ENCODE results near the gene F2.

F2 gene

DNA sequence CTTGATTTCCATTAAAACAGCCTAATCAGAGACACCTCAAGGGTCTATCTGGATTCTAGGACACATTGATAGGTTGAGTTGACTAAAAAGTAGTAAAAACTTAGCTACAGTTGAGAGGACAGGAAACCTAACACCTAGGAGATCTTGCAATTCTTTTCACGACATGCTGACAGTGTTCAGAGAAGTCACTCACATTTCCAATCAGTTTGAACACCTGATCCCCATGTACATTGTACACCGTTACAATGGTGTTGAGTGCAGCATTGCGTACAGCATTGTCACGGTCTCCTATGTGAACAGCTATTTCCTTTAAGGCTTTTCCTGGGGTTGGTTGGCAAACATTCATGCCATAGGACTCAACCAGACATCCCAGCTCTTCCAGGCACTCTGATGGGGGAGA, 42.8 kb downstream of the F2 start:
- Histone ChIP-seq H3K36me3 (ENCODE audit: control insufficient read depth, low read depth, low read length) (peaks cover 77% of the 10 kb centered on the region), H3K9ac (ENCODE audit: low read length) (no peak overlapping the region)

DNA sequence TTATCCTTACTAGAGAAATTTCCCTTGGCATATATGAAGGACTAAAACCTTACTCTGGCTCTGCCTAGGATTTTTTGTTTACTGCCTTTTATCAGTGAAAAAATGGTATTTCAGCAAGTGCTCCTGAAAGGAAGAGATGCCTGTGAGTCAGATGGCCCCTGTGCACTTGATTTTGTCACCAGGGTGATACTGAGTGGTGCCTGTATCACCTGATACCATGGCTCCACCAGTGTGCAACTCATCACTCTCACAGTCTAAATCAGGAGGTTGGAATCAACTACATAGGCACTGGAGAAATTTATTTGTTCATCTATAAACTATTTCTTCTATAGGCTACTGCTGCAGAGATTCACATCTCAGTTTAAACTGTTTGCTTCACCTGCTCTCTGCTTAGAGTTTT, 43.2 kb downstream of the F2 start:
- H3K36me3 ChIP-seq (ENCODE audit: control insufficient read depth, low read depth, low read length) = peaks cover 75% of the 10 kb centered on the region
- H3K4me1 ChIP-seq (ENCODE audit: control insufficient read depth, low read depth, low read length) = peaks cover 9% of the 10 kb centered on the region
- H3K27me3 ChIP-seq (ENCODE audit: control insufficient read depth, insufficient read depth, low read length) = no peaks in the 10 kb centered on the region
- H3K27ac ChIP-seq (ENCODE audit: low read length) = no peak overlapping the region
- H3K9ac ChIP-seq (ENCODE audit: low read length) = no peak overlapping the region
- no peak overlapping the region for H3K4me3 ChIP-seq (ENCODE audit: low read length)
- no peaks in the 10 kb centered on the region for H3K9me3 ChIP-seq (ENCODE audit: control insufficient read depth, low read depth, low read length)

More for the DNA sequence above, 42.8 kb downstream of the F2 start:
- H3K27me3 ChIP-seq (ENCODE audit: control insufficient read depth, insufficient read depth, low read length) = no peaks in the 10 kb centered on the region
- H3K4me3 ChIP-seq (ENCODE audit: low read length) = no peak overlapping the region
- H3K9me3 ChIP-seq (ENCODE audit: control insufficient read depth, low read depth, low read length) = no peaks in the 10 kb centered on the region
- no peak overlapping the region for H3K27ac ChIP-seq (ENCODE audit: low read length)
- H3K4me1 ChIP-seq (ENCODE audit: control insufficient read depth, low read depth, low read length) = peaks cover 9% of the 10 kb centered on the region

DNA sequence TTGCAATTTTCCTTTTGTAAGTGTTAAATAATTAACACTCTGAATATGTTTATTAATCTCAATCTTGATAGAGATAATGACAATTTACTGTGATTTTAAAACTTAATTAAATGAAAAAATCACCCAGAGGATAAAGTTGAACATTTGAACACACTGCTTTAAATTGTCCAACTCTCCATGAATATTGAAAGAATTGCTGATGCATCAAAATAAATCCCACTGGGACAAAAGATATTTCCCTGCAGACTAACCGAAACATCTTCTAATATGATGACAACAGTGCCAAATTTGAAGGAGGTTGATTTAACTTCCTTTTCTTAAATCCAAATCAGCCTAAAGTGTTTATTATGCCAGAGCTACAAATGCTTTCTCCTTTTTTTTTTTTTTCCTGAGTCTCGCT, 47.6 kb downstream of the F2 start:
- Histone ChIP-seq H3K27me3 (ENCODE audit: control insufficient read depth, insufficient read depth, low read length) (no peaks in the 10 kb centered on the region), H3K9ac (ENCODE audit: low read length) (no peak overlapping the region), H3K4me3 (ENCODE audit: low read length) (no peak overlapping the region), H3K27ac (ENCODE audit: low read length) (no peak overlapping the region), H3K36me3 (ENCODE audit: control insufficient read depth, low read depth, low read length) (peaks cover 74% of the 10 kb centered on the region), H3K9me3 (ENCODE audit: control insufficient read depth, low read depth, low read length) (no peaks in the 10 kb centered on the region), H3K4me1 (ENCODE audit: control insufficient read depth, low read depth, low read length) (peaks cover 9% of the 10 kb centered on the region)

DNA sequence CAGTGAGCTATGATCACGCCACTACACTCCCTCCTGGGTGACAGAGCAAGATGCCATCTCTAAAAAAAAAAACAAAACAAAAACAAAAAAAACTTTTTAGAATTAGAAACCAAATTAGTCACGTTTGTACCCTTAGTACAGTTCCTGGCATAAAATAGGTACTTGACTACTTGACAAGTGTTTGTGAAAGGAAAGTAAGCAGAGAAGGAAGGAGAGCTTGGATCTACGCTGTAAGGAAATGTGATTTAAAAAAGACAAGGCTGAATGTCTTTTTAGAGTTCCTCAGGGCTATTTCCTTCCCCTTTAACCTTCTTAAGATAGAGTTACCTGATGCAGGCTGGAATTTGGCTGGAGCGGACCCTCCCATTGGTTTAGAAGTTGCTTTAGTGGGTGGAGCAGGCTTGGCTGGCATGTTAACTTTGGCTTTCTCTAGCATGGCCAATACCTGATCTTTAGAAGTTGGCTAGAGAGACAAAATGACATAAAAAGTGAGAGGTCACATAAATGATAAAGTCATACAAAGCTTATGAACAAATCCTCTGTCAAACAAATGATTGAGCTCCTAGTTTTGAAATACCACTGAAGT, 50.7 kb downstream of the F2 start:
- H3K9ac ChIP-seq (ENCODE audit: low read length) = no peak overlapping the region
- peaks cover 56% of the 10 kb centered on the region for H3K36me3 ChIP-seq (ENCODE audit: control insufficient read depth, low read depth, low read length)
- H3K4me1 ChIP-seq (ENCODE audit: control insufficient read depth, low read depth, low read length) = peaks cover 9% of the 10 kb centered on the region
- no peak overlapping the region for H3K4me3 ChIP-seq (ENCODE audit: low read length)
- H3K27me3 ChIP-seq (ENCODE audit: control insufficient read depth, insufficient read depth, low read length) = no peaks in the 10 kb centered on the region
- no peak overlapping the region for H3K27ac ChIP-seq (ENCODE audit: low read length)
- no peaks in the 10 kb centered on the region for H3K9me3 ChIP-seq (ENCODE audit: control insufficient read depth, low read depth, low read length)

DNA sequence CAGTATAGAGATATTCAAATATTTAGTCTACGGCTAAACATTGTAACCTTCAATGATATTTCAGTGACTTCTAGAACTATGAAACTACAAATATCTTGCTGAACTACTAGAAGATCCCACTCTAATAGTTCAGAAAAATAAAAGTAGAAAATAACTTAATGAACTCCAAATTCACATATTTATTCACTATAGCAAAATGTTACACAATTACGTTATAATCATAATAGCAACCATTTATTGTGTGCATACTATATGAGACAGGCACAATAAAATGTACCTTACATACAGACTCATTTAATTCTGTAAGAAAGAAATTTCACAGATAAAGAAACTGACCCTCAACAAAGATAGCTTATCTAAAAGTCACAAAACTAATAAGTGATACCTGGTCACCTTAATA, 57.9 kb downstream of the F2 start:
- H3K27ac ChIP-seq (ENCODE audit: low read length) = no peak overlapping the region
- H3K9ac ChIP-seq (ENCODE audit: low read length) = no peak overlapping the region
- peaks cover 65% of the 10 kb centered on the region for H3K36me3 ChIP-seq (ENCODE audit: control insufficient read depth, low read depth, low read length)

DNA sequence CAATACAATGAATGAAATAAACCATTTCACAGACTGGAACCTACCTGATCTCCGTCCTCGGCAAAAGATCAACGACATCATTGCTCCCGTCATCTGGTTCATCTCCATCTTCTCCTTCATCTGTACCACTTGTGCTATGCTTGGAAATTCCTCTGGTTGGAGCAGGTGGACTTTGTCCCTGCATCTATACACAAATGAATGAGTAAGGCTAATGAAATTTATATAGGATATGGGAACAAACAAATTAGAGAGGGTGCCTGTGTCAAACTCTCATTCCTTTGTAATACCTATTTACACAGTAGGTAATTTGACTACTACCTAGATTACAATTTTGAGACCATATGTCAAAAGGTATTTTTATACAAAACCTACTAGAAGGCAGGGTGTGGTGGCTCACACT, 59.4 kb downstream of the F2 start:
- H3K9me3 ChIP-seq (ENCODE audit: control insufficient read depth, low read depth, low read length) = no peaks in the 10 kb centered on the region
- H3K4me1 ChIP-seq (ENCODE audit: control insufficient read depth, low read depth, low read length) = no peaks in the 10 kb centered on the region
- no peak overlapping the region for H3K4me3 ChIP-seq (ENCODE audit: low read length)
- H3K36me3 ChIP-seq (ENCODE audit: control insufficient read depth, low read depth, low read length) = peaks cover 73% of the 10 kb centered on the region
- H3K27me3 ChIP-seq (ENCODE audit: control insufficient read depth, insufficient read depth, low read length) = no peaks in the 10 kb centered on the region
- H3K27ac ChIP-seq (ENCODE audit: low read length) = no peak overlapping the region
- H3K9ac ChIP-seq (ENCODE audit: low read length) = no peak overlapping the region

More for the DNA sequence above, 57.9 kb downstream of the F2 start:
- Histone ChIP-seq H3K4me1 (ENCODE audit: control insufficient read depth, low read depth, low read length) (no peaks in the 10 kb centered on the region), H3K9me3 (ENCODE audit: control insufficient read depth, low read depth, low read length) (no peaks in the 10 kb centered on the region), H3K4me3 (ENCODE audit: low read length) (no peak overlapping the region), H3K27me3 (ENCODE audit: control insufficient read depth, insufficient read depth, low read length) (no peaks in the 10 kb centered on the region)
